Transverse colon (tissue), 4 donors: ENCODE results near the gene POLR2A. TPM values are rescaled to one million over a fixed set of nuclear protein-coding genes. Genes with fewer than 3 reads are reported as not detected.

Experiments used
- DNase-seq: peaks from one replicate; pipeline ENCODE4 v3.0.0-alpha.2; 2019
- H3K27ac ChIP-seq, 4 donors: fragments of 200-600 bp; sonication (generic); 2 replicates each; pipeline ENCODE4 v1.5.1; 2016 to 2018; ENCODE audit warnings: inconsistent platforms in 4 of 4
- H3K27me3 ChIP-seq: fragments of 200-600 bp; sonication (generic); 2 replicates; pipeline ENCODE4 v1.5.1; 2017; ENCODE audit warnings: inconsistent platforms
- H3K36me3 ChIP-seq, 4 donors: fragments of 200-600 bp; sonication (generic); 2 replicates each; pipeline ENCODE4 v1.5.1; 2017 to 2019; ENCODE audit warnings: inconsistent platforms in 4 of 4
- H3K4me1 ChIP-seq, 4 donors: fragments of 200-600 bp; sonication (generic); 2 replicates each; pipeline ENCODE4 v1.5.1; 2017 to 2020; ENCODE audit warnings: inconsistent platforms in 4 of 4
- H3K4me3 ChIP-seq, 4 donors: fragments of 200-600 bp; sonication (generic); 1 replicate in 1 of 4; 2 replicates in 3 of 4; pipeline versions ENCODE4 v1.5.1 to v1.6.1; 2017 to 2019; ENCODE audit warnings: inconsistent platforms in 4 of 4
- H3K9me3 ChIP-seq, 2 donors: fragments of 200-600 bp; sonication (generic); 2 replicates each; pipeline ENCODE4 v1.5.1; 2017 to 2019; ENCODE audit warnings: inconsistent platforms in 2 of 2
- EP300 ChIP-seq: sonication (generic); formaldehyde crosslinking; IDR thresholded peaks from one replicate; pipeline ENCODE4 v1.6.1; 2017; ENCODE audit warnings: antibody characterized with exemption, low read depth
- POLR2A ChIP-seq: fragments of 450-650 bp; IDR thresholded peaks from one replicate; pipeline ENCODE4 v1.6.1; 2016; ENCODE audit warnings: antibody characterized with exemption, mild to moderate bottlenecking, moderate library complexity
- POLR2AphosphoS5 ChIP-seq, 3 donors: sonication (generic); formaldehyde crosslinking; IDR thresholded peaks; one replicate each; pipeline ENCODE4 v1.6.1; 2016; ENCODE audit warnings: antibody characterized with exemption in 3 of 3
- WGBS, 2 donors: methylation state at CpG; one replicate each; pipeline ENCODE4 v1.1.5; 2018; ENCODE audit warnings: low coverage in 1 of 2; 5-methylcytosine and 5-hydroxymethylcytosine counted together
- in situ Hi-C, 4 donors: fragments of 200-750 bp; cut with MboI; loops; one replicate each; pipeline versions ENCODE4 v1.15.0 to v1.15.1; 2017; ENCODE audit warnings: low sequenced_read_pairs in 3 of 4, low pct_ligation_motif_present in 1 of 4, low pct_unique_long_range_greater_than_20kb in 1 of 4
- intact Hi-C: fragments of 100-400 bp; cut with DNase I; formaldehyde crosslinking; loops from one replicate; pipeline ENCODE4 v1.15.1; 2023; ENCODE audit warnings: low total_unique reads
- total RNA-seq, 4 donors: library from RNA; depleted of rRNA; stranded (reverse); fragments of >200 nt; gene quantifications; one replicate each; pipeline ENCODE4 v1.1.0, GENCODE V29; 2016
- TF ChIP-seq, protein P1 (sequence below), 5 experiments: fragments of 200-600 bp in 3 of 5; fragments of 450-650 bp in 2 of 5; sonication (generic) in 3 of 5; IDR thresholded peaks; 1 replicate in 2 of 5; 2 replicates in 3 of 5; pipeline ENCODE4 v1.5.1; 2016 to 2017; ENCODE audit warnings: antibody characterized with exemption in 5 of 5, inconsistent platforms in 3 of 5, mild to moderate bottlenecking in 2 of 5, moderate library complexity in 1 of 5

Gene POLR2A
- total RNA-seq, 4 donors from 2014 or later = 91.3 to 321 (median 127) TPM

DNA sequence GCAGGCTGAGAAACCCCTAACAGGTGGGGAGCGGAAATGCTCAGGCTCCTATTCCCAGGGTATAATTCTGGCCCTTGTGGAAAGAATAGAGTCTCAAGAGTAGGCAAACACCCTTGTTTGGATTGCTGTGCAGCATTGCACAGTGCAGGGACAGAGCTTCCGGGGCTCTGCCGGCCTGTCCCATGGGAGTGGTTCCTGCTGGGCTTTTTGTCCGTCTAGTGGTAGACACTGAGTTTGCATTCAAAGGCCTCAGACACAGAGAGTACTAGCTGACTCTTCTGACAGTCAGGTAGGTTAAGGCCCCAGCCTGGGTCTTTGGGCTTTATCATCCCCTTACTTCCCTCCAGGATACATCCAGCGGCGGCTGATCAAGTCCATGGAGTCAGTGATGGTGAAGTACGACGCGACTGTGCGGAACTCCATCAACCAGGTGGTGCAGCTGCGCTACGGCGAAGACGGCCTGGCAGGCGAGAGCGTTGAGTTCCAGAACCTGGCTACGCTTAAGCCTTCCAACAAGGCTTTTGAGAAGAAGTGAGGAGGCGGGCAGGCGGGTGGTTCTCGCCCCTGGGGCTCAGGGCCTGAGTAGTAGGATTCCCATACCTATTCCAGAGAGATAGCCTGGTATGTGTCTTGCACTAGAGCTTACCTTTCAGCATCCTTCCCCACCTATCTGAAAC is 18.1 kb downstream of the POLR2A start:
- Histone ChIP-seq H3K4me3 (no peak overlapping the region), H3K36me3 (peaks cover 0 to 86% (median 41%) of the 10 kb centered on the region in 4 donors), H3K27me3 (no peaks in the 10 kb centered on the region), H3K4me1 (peaks cover 0 to 7% (median 0%) of the 10 kb centered on the region in 4 donors), H3K27ac (no peak overlapping the region), H3K9me3 (no peaks in the 10 kb centered on the region)
- in situ Hi-C loops (no loop called here), intact Hi-C loops (no loop called here)
- TF ChIP-seq, protein P1, sequence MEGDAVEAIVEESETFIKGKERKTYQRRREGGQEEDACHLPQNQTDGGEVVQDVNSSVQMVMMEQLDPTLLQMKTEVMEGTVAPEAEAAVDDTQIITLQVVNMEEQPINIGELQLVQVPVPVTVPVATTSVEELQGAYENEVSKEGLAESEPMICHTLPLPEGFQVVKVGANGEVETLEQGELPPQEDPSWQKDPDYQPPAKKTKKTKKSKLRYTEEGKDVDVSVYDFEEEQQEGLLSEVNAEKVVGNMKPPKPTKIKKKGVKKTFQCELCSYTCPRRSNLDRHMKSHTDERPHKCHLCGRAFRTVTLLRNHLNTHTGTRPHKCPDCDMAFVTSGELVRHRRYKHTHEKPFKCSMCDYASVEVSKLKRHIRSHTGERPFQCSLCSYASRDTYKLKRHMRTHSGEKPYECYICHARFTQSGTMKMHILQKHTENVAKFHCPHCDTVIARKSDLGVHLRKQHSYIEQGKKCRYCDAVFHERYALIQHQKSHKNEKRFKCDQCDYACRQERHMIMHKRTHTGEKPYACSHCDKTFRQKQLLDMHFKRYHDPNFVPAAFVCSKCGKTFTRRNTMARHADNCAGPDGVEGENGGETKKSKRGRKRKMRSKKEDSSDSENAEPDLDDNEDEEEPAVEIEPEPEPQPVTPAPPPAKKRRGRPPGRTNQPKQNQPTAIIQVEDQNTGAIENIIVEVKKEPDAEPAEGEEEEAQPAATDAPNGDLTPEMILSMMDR (IDR thresholded peaks at IDR 0.05) = no peak
- no peak for TF ChIP-seq POLR2AphosphoS5 (IDR thresholded peaks at IDR 0.05)
- no peak for TF ChIP-seq POLR2A
- TF ChIP-seq EP300 = no peak
- 60 to 95% methylated on average over 1 to 20 of the region's 20 CpGs for WGBS, 2 donors
- DNase-seq = no peak

DNA sequence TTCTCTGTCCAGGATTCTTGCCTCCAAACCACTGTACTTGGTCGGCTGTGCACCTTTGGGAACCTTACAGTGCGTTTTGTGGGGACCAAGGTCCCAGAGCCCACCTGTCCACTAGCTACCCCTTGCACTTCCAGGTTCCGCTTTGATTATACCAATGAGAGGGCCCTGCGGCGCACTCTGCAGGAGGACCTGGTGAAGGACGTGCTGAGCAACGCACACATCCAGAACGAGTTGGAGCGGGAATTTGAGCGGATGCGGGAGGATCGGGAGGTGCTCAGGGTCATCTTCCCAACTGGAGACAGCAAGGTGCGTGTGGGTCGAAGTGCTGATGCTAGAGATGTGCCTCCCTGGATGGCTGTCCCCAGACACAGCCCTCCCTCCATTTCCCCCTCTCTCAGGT is 18.8 kb downstream of the POLR2A start:
- H3K36me3 ChIP-seq = peaks cover 0 to 86% (median 38%) of the 10 kb centered on the region in 4 donors
- 88% methylated on average over 14 of the region's 14 CpGs; no CpG with 5 or more reads in 1 of the 2 donors for WGBS, 2 donors

DNA sequence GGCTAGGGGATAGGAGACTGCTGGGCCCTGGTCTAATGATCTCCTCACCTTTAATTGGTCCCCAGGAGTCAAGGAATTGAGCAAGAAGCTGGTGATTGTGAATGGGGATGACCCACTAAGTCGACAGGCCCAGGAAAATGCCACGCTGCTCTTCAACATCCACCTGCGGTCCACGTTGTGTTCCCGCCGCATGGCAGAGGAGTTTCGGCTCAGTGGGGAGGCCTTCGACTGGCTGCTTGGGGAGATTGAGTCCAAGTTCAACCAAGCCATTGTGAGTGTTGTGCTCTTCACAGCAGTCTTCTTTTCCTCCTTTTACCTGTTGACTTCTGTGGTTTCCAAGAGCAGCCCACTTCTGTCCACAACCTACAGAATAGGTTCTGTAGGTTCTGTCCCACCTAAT is 19.4 kb downstream of the POLR2A start:
- Histone ChIP-seq H3K9me3 (no peaks in the 10 kb centered on the region), H3K36me3 (peaks cover 0 to 86% (median 38%) of the 10 kb centered on the region in 4 donors), H3K27me3 (no peaks in the 10 kb centered on the region), H3K4me3 (no peak overlapping the region), H3K27ac (no peak overlapping the region), H3K4me1 (peaks cover 0 to 7% (median 0%) of the 10 kb centered on the region in 4 donors)
- in situ Hi-C loops = no loop called here
- DNase-seq = no peak
- TF ChIP-seq EP300 (no peak), POLR2A (no peak), POLR2AphosphoS5 (IDR thresholded peaks at IDR 0.05) (no peak)
- TF ChIP-seq, protein P1 (IDR thresholded peaks at IDR 0.05) = no peak
- intact Hi-C loops = no loop called here
- 95% methylated on average over 8 of the region's 8 CpGs; no CpG with 5 or more reads in 1 of the 2 donors for WGBS, 2 donors

More for the DNA sequence above, 18.8 kb downstream of the POLR2A start:
- in situ Hi-C loops = no loop called here
- DNase-seq = no peak
- Histone ChIP-seq H3K27me3 (no peaks in the 10 kb centered on the region), H3K4me3 (no peak overlapping the region), H3K27ac (no peak overlapping the region), H3K4me1 (peaks cover 0 to 7% (median 0%) of the 10 kb centered on the region in 4 donors), H3K9me3 (no peaks in the 10 kb centered on the region)
- intact Hi-C loops = no loop called here
- TF ChIP-seq, protein P1 (IDR thresholded peaks at IDR 0.05) = peak in 1 of 5 experiments; percentile 26
- no peak for TF ChIP-seq EP300

DNA sequence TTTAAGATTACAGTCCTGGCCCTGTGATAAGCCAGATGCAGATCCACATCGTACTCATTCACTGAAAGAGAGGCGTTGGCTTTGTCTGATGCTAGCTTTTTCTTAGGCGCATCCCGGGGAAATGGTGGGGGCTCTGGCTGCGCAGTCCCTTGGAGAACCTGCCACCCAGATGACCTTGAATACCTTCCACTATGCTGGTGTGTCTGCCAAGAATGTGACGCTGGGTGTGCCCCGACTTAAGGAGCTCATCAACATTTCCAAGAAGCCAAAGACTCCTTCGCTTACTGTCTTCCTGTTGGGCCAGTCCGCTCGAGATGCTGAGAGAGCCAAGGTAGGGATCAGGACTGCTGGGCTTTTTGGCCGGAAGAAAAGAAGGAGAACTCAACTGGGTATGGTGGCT is 24.0 kb downstream of the POLR2A start:
- Histone ChIP-seq H3K27me3 (no peaks in the 10 kb centered on the region), H3K4me1 (peaks cover 0 to 7% (median 0%) of the 10 kb centered on the region in 4 donors), H3K36me3 (peaks cover 0 to 75% (median 34%) of the 10 kb centered on the region in 4 donors), H3K9me3 (no peaks in the 10 kb centered on the region), H3K27ac (no peak overlapping the region), H3K4me3 (no peak overlapping the region)
- intact Hi-C loops = no loop called here
- in situ Hi-C loops = no loop called here
- TF ChIP-seq, protein P1 (IDR thresholded peaks at IDR 0.05) = no peak
- TF ChIP-seq EP300 = no peak
- no peak for TF ChIP-seq POLR2A
- no peak for TF ChIP-seq POLR2AphosphoS5 (IDR thresholded peaks at IDR 0.05)
- 70 to 86% methylated on average over 2 to 11 of the region's 11 CpGs for WGBS, 2 donors
- no peak for DNase-seq
